Cardiac muscle cell (in vitro differentiated cells and primary cell): ENCODE measurements around the gene LEUTX. TPM values are rescaled to one million over a fixed set of nuclear protein-coding genes. Genes with fewer than 3 reads are reported as not detected.
A peak's percentile ranks its signal among the peaks of the same experiment; 100 is the strongest.

Source experiments
- DNase-seq, 2 donors: peaks; one replicate each; pipeline versions ENCODE4 v3.0.0 to v3.0.0-alpha.2; 2010 to 2017; ENCODE audit warnings: low read depth in 1 of 2, low spot score in 1 of 2
- H3K27ac ChIP-seq: fragments of 200-600 bp; sonication (generic); 2 replicates; pipeline ENCODE4 v1.5.1; 2016
- H3K27me3 ChIP-seq: fragments of 200-600 bp; sonication (generic); 2 replicates; pipeline ENCODE4 v1.6.0; 2016; ENCODE audit warnings: control low read depth
- H3K36me3 ChIP-seq: fragments of 200-600 bp; sonication (generic); 2 replicates; pipeline ENCODE4 v1.5.1; 2016; ENCODE audit warnings: control low read depth
- H3K4me1 ChIP-seq: fragments of 200-600 bp; sonication (generic); 2 replicates; pipeline ENCODE4 v1.8.1; 2017; ENCODE audit warnings: low read depth, mild to moderate bottlenecking, mixed run types
- H3K4me3 ChIP-seq: fragments of 200-600 bp; sonication (generic); 2 replicates; pipeline ENCODE4 v1.5.1; 2016; ENCODE audit warnings: mild to moderate bottlenecking
- H3K9me3 ChIP-seq: fragments of 200-600 bp; sonication (generic); 2 replicates; pipeline ENCODE4 v1.5.1; 2017; ENCODE audit warnings: low read depth, mild to moderate bottlenecking, control low read depth
- CTCF ChIP-seq: IDR thresholded peaks from 2 replicates; pipeline ENCODE4 v1.5.1; 2012; ENCODE audit warnings: low read depth, mild to moderate bottlenecking, low read length
- polyA plus RNA-seq: library from polyadenylated mRNA; unstranded; fragments of >200 nt; fragmentation: Nextera tagmentation; extraction: Ambion mirVana; gene quantifications from 2 replicates; pipeline ENCODE4 v1.2.1, GENCODE V29; 2016
- total RNA-seq: library from RNA; depleted of rRNA; stranded (reverse); fragments of >200 nt; gene quantifications from 2 replicates; pipeline ENCODE4 v1.2.3, GENCODE V29; 2016

Gene LEUTX
- total and polyA plus RNA-seq, 2 experiments from 2014 or later: not detected

GRCh38 chr19:39824143-39825092 is 45.8 kb downstream of the LEUTX start:
- no peak for TF ChIP-seq CTCF
- H3K27me3 ChIP-seq: no peaks in the 10 kb centered on the region
- H3K4me3 ChIP-seq: peak overlapping the region; percentile 56
- no peaks in the 10 kb centered on the region for H3K9me3 ChIP-seq
- H3K36me3 ChIP-seq: peaks cover 14% of the 10 kb centered on the region
- peak; percentile 95 for DNase-seq
- H3K27ac ChIP-seq: peak overlapping the region; percentile 47
- H3K4me1 ChIP-seq: no peaks in the 10 kb centered on the region

GRCh38 chr19:39825093-39825463 is 46.4 kb downstream of the LEUTX start:
- no peaks in the 10 kb centered on the region for H3K9me3 ChIP-seq
- DNase-seq: no peak
- H3K27me3 ChIP-seq: no peaks in the 10 kb centered on the region
- H3K4me1 ChIP-seq: no peaks in the 10 kb centered on the region
- H3K4me3 ChIP-seq: no peak overlapping the region
- H3K36me3 ChIP-seq: peaks cover 19% of the 10 kb centered on the region
- no peak for TF ChIP-seq CTCF
- H3K27ac ChIP-seq: peak overlapping the region; percentile 47

GRCh38 chr19:39825531-39826076 is 47.0 kb downstream of the LEUTX start:
- H3K27ac ChIP-seq: no peak overlapping the region
- no peak for DNase-seq
- no peak for TF ChIP-seq CTCF
- no peak overlapping the region for H3K4me3 ChIP-seq
- no peaks in the 10 kb centered on the region for H3K9me3 ChIP-seq
- H3K27me3 ChIP-seq: no peaks in the 10 kb centered on the region
- H3K4me1 ChIP-seq: no peaks in the 10 kb centered on the region
- peaks cover 22% of the 10 kb centered on the region for H3K36me3 ChIP-seq

- peaks cover 22% of the 10 kb centered on the region for H3K36me3 ChIP-seq
- no peaks in the 10 kb centered on the region for H3K9me3 ChIP-seq
- H3K27me3 ChIP-seq: no peaks in the 10 kb centered on the region
- no peak overlapping the region for H3K27ac ChIP-seq
- no peak overlapping the region for H3K4me3 ChIP-seq
- no peaks in the 10 kb centered on the region for H3K4me1 ChIP-seq
- no peak for TF ChIP-seq CTCF
- no peak for DNase-seq
Measured at GRCh38 chr19:39826311-39826945, 47.8 kb downstream of the LEUTX start.

- Histone ChIP-seq H3K4me1 (no peaks in the 10 kb centered on the region), H3K9me3 (no peaks in the 10 kb centered on the region), H3K27ac (no peak overlapping the region), H3K4me3 (no peak overlapping the region), H3K36me3 (peaks cover 22% of the 10 kb centered on the region), H3K27me3 (no peaks in the 10 kb centered on the region)
- TF ChIP-seq CTCF: no peak
- no peak for DNase-seq
Measured at GRCh38 chr19:39827216-39827615, 48.6 kb downstream of the LEUTX start.
